B cell (primary cell): ENCODE data around the gene STAT1. TPM values are rescaled to one million over a fixed set of nuclear protein-coding genes. Genes with fewer than 3 reads are reported as not detected.

ENCODE experiments used
- ATAC-seq: fragments of 200-7000 bp; cut with Tn5 transposase; one replicate; pipeline ENCODE4 v1.10.0; 2021; ENCODE audit warnings: low read depth, mild to moderate bottlenecking, moderate number of reproducible peaks, moderate library complexity
- CTCF ChIA-PET: fragments of 350-600 bp; sonication (Branson Sonifier 250); formaldehyde crosslinking; loops from one replicate; lab custom pipeline; 2021; ENCODE audit warnings: antibody characterized with exemption, inconsistent platforms; lab: Charles Lee
- POLR2A ChIA-PET: fragments of 350-600 bp; sonication (Branson Sonifier 250); formaldehyde crosslinking; loops from one replicate; lab custom pipeline; 2021; ENCODE audit warnings: antibody characterized with exemption; lab: Charles Lee
- DNase-seq: peaks from one replicate; pipeline ENCODE4 v3.0.0; 2013
- H2AFZ ChIP-seq: 2 replicates; pipeline ENCODE4 v1.6.1; 2012; ENCODE audit warnings: mild to moderate bottlenecking, low read depth, low read length; ENCODE audit not compliant: insufficient read depth, poor library complexity, severe bottlenecking
- H3K27ac ChIP-seq, 2 donors: 1 replicate in 1 of 2; 2 replicates in 1 of 2; pipeline ENCODE4 v1.5.1; 2012 to 2013; ENCODE audit warnings: low read length in 2 of 2, mild to moderate bottlenecking in 2 of 2, moderate library complexity in 1 of 2
- H3K27me3 ChIP-seq, 4 experiments: fragments of 200-600 bp in 1 of 4; sonication (generic) in 1 of 4; replicated peaks in 1 of 4; 1 replicate in 2 of 4; 2 replicates in 2 of 4; pipeline versions ENCODE4 v1.6.1 to v1.7.0; 2013 to 2016; ENCODE audit warnings: low read length in 3 of 4, mild to moderate bottlenecking in 2 of 4, mixed read lengths in 1 of 4, moderate library complexity in 1 of 4; ENCODE audit not compliant: insufficient read depth in 4 of 4, control insufficient read depth in 3 of 4; ENCODE audit errors: control extremely low read depth in 1 of 4
- H3K36me3 ChIP-seq, 2 experiments: replicated peaks in 1 of 2; 1 replicate in 1 of 2; 2 replicates in 1 of 2; pipeline versions ENCODE4 v1.6.1 to v1.7.1; 2013; ENCODE audit warnings: low read length in 1 of 2; ENCODE audit not compliant: insufficient read depth in 2 of 2, control insufficient read depth in 1 of 2; ENCODE audit errors: control extremely low read depth in 1 of 2, extremely low read depth in 1 of 2
- H3K4me1 ChIP-seq, 2 donors: fragments of 200-600 bp in 1 of 2; sonication (generic) in 1 of 2; 1 replicate in 1 of 2; 2 replicates in 1 of 2; pipeline versions ENCODE4 v1.5.1 to v1.6.1; 2013 to 2017; ENCODE audit warnings: low read length in 2 of 2; ENCODE audit not compliant: control insufficient read depth in 2 of 2, insufficient read depth in 2 of 2
- H3K4me2 ChIP-seq: replicated peaks from 2 replicates; pipeline ENCODE3; 2012; ENCODE audit warnings: mild to moderate bottlenecking, low read depth, low read length; ENCODE audit not compliant: poor library complexity, severe bottlenecking
- H3K4me3 ChIP-seq, 5 experiments: fragments of 200-600 bp in 1 of 5; sonication (generic) in 1 of 5; 1 replicate in 3 of 5; 2 replicates in 2 of 5; pipeline versions ENCODE4 v1.5.1 to v1.7.0; 2011 to 2016; ENCODE audit warnings: low read length in 4 of 5, mild to moderate bottlenecking in 4 of 5, low read depth in 2 of 5, control low read depth in 1 of 5, moderate library complexity in 1 of 5; ENCODE audit not compliant: insufficient read depth in 1 of 5; ENCODE audit errors: control extremely low read depth in 1 of 5, extremely low read depth in 1 of 5
- H3K79me2 ChIP-seq: fragments of 200-600 bp; sonication (generic); one replicate; pipeline ENCODE4 v1.6.0; 2016; ENCODE audit warnings: low read length; ENCODE audit not compliant: control insufficient read depth, insufficient read depth
- H3K9ac ChIP-seq: fragments of 200-600 bp; sonication (generic); 2 replicates; pipeline ENCODE4 v1.6.1; 2017; ENCODE audit warnings: mild to moderate bottlenecking, low read length, moderate library complexity
- H3K9me3 ChIP-seq, 3 donors: one replicate each; pipeline versions ENCODE4 v1.6.1 to v1.7.1; 2013; ENCODE audit warnings: low read length in 2 of 3; ENCODE audit not compliant: control insufficient read depth in 2 of 3, insufficient read depth in 1 of 3; ENCODE audit errors: control extremely low read depth in 1 of 3
- H4K20me1 ChIP-seq: 2 replicates; pipeline ENCODE4 v1.6.0; 2012; ENCODE audit warnings: mild to moderate bottlenecking, low read length; ENCODE audit not compliant: insufficient read depth, control insufficient read depth, poor library complexity, severe bottlenecking
- H3K27ac Mint-ChIP-seq: one replicate; pipeline ENCODE4 v1.8.0; 2021; ENCODE audit warnings: mixed read lengths
- H3K27me3 Mint-ChIP-seq: one replicate; pipeline ENCODE4 v1.8.0; 2021; ENCODE audit warnings: mixed read lengths
- H3K4me1 Mint-ChIP-seq: one replicate; pipeline ENCODE4 v1.8.0; 2021; ENCODE audit warnings: mixed read lengths
- H3K4me3 Mint-ChIP-seq: one replicate; pipeline ENCODE4 v1.8.0; 2021; ENCODE audit warnings: mixed read lengths
- H3K9me3 Mint-ChIP-seq: one replicate; pipeline ENCODE4 v1.8.0; 2022; ENCODE audit warnings: mixed read lengths; ENCODE audit not compliant: insufficient read depth
- EZH2 ChIP-seq: IDR thresholded peaks from 2 replicates; pipeline ENCODE4 v1.6.1; 2012; ENCODE audit warnings: borderline replicate concordance, low read depth, mild to moderate bottlenecking, moderate library complexity, low read length; ENCODE audit not compliant: insufficient read depth, poor library complexity, severe bottlenecking
- WGBS: methylation state at CpG from one replicate; pipeline ENCODE4 v1.1.5; 2013; ENCODE audit warnings: missing lambda C conversion rate; ENCODE audit not compliant: insufficient coverage; 5-methylcytosine and 5-hydroxymethylcytosine counted together
- intact Hi-C: fragments of 100-400 bp; cut with micrococcal nuclease; formaldehyde crosslinking; loops from one replicate; pipeline ENCODE4 v1.10.0; 2022
- polyA plus RNA-seq: library from polyadenylated mRNA; depleted of rRNA; stranded (reverse); fragments of >200 nt; gene quantifications from 2 replicates; pipeline ENCODE4 v1.2.3, GENCODE V29; 2012
- total RNA-seq, 2 donors: library from RNA; stranded (reverse); fragments of 120-200 nt in 1 of 2; gene quantifications; 1 replicate in 1 of 2; 2 replicates in 1 of 2; pipeline versions ENCODE4 v1.2.3 to v1.2.4, GENCODE V29; 2013 to 2022
- TF ChIP-seq, protein P1 (sequence below): fragments of 200-600 bp; IDR thresholded peaks from one replicate; pipeline ENCODE4 v1.8.0; 2022; ENCODE audit warnings: antibody characterized with exemption, mild to moderate bottlenecking

Gene STAT1
- total and polyA plus RNA-seq, 2 donors (not counting 1 experiment from before 2014, with no cell fraction given): 20.5 to 50.9 TPM

DNA sequence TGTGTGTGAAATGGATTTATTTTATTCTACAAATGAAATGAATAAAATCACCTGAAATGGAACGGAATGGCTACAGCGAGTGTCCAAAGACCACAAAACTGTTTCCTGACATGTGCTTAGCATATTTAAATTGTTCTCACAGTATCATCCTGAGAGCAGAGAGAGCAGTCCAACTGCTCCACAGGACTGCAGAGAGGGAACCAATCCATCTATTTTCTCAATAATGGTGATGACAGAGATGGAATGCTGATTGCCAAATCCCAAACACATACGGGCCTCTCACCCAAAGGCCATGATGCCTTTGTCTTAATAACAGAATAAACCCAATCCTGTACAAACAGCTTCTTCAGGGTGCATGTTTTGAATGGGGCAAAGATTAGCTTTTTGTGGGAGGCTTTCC, 41.1 kb downstream of the STAT1 start:
- H3K4me1 Mint-ChIP-seq: no peaks in the 10 kb centered on the region
- DNase-seq (no peak), ATAC-seq (no peak)
- Histone ChIP-seq H2AFZ (no peak overlapping the region), H3K4me3 (no peak overlapping the region), H4K20me1 (no peaks in the 10 kb centered on the region), H3K4me1 (no peaks in the 10 kb centered on the region), H3K36me3 (peaks cover 12 to 97% of the 10 kb centered on the region in 2 experiments), H3K9me3 (no peaks in the 10 kb centered on the region), H3K9ac (no peak overlapping the region), H3K27me3 (no peaks in the 10 kb centered on the region), H3K79me2 (no peaks in the 10 kb centered on the region), H3K27ac (peak overlapping the region in 1 of 2 donors; percentile 11), H3K4me2 (no peak overlapping the region)
- no peak overlapping the region for H3K27ac Mint-ChIP-seq
- WGBS: no CpG with 5 or more reads among the region's 3 CpGs
- no peaks in the 10 kb centered on the region for H3K9me3 Mint-ChIP-seq
- ChIA-PET POLR2A (no interaction called here), CTCF (interaction anchor here (0.7 to 1.0 kb wide), 2 partner anchors 80 to 122 kb away, joined by 3 to 4 read pairs; no protein-coding TSS in a partner anchor)
- intact Hi-C loops: loop anchor here (5.0 kb wide), 1 partner anchor 36 kb away; no protein-coding TSS in a partner anchor
- TF ChIP-seq EZH2: no peak
- TF ChIP-seq, protein P1, sequence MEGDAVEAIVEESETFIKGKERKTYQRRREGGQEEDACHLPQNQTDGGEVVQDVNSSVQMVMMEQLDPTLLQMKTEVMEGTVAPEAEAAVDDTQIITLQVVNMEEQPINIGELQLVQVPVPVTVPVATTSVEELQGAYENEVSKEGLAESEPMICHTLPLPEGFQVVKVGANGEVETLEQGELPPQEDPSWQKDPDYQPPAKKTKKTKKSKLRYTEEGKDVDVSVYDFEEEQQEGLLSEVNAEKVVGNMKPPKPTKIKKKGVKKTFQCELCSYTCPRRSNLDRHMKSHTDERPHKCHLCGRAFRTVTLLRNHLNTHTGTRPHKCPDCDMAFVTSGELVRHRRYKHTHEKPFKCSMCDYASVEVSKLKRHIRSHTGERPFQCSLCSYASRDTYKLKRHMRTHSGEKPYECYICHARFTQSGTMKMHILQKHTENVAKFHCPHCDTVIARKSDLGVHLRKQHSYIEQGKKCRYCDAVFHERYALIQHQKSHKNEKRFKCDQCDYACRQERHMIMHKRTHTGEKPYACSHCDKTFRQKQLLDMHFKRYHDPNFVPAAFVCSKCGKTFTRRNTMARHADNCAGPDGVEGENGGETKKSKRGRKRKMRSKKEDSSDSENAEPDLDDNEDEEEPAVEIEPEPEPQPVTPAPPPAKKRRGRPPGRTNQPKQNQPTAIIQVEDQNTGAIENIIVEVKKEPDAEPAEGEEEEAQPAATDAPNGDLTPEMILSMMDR: no peak
- H3K27me3 Mint-ChIP-seq: no peaks in the 10 kb centered on the region
- H3K4me3 Mint-ChIP-seq: no peak overlapping the region

DNA sequence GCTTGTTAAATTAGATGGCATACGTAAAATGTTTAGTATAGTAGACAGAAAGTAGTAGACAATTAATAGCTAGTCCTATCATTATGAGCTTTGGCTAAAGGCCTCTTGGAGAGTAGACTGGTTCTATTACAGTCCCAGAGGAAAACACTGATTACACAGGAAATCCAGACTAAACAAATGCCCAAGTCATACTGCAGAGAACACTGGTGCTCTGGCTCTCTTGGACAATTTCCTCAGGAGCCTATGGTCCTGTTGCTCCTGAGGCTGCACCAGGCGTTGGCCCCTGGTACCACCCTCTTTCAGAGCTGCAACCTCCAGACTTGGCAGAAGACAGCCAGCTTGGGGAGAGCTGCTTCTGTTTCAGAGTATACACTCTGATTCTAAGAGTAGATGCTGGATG, 41.8 kb downstream of the STAT1 start:
- DNase-seq (no peak), ATAC-seq (no peak)
- CTCF ChIA-PET: interaction anchor here (1.0 kb wide), 1 partner anchor 121 kb away, joined by 4 read pairs; no protein-coding TSS in a partner anchor
- WGBS: 100% methylated on average over 1 of the region's 2 CpGs
- Histone ChIP-seq H3K9me3 (no peaks in the 10 kb centered on the region), H3K27ac (no peak overlapping the region), H3K79me2 (no peaks in the 10 kb centered on the region), H2AFZ (no peak overlapping the region), H3K4me2 (no peak overlapping the region), H3K4me1 (no peaks in the 10 kb centered on the region), H4K20me1 (no peaks in the 10 kb centered on the region), H3K27me3 (no peaks in the 10 kb centered on the region), H3K36me3 (peaks cover 10 to 97% of the 10 kb centered on the region in 2 experiments), H3K4me3 (no peak overlapping the region), H3K9ac (no peak overlapping the region)
- intact Hi-C loops: loop anchor here (5.0 kb wide), 1 partner anchor 35 kb away; no protein-coding TSS in a partner anchor
- H3K27ac Mint-ChIP-seq: no peak overlapping the region
- H3K4me3 Mint-ChIP-seq: no peak overlapping the region
- H3K27me3 Mint-ChIP-seq: no peaks in the 10 kb centered on the region
- H3K4me1 Mint-ChIP-seq: no peaks in the 10 kb centered on the region
- POLR2A ChIA-PET: no interaction called here
- H3K9me3 Mint-ChIP-seq: no peaks in the 10 kb centered on the region
- no peak for TF ChIP-seq EZH2
- TF ChIP-seq, protein P1: no peak
